ENCODE measurements around the gene EHMT1. TPM values are rescaled to one million over a fixed set of nuclear protein-coding genes. Genes with fewer than 3 reads are reported as not detected.

The EHMT1 gene
- polyA plus RNA-seq, 2 of the 4 experiments (the other 2 are of a cell fraction) = 41.3 to 48.0 TPM

DNA sequence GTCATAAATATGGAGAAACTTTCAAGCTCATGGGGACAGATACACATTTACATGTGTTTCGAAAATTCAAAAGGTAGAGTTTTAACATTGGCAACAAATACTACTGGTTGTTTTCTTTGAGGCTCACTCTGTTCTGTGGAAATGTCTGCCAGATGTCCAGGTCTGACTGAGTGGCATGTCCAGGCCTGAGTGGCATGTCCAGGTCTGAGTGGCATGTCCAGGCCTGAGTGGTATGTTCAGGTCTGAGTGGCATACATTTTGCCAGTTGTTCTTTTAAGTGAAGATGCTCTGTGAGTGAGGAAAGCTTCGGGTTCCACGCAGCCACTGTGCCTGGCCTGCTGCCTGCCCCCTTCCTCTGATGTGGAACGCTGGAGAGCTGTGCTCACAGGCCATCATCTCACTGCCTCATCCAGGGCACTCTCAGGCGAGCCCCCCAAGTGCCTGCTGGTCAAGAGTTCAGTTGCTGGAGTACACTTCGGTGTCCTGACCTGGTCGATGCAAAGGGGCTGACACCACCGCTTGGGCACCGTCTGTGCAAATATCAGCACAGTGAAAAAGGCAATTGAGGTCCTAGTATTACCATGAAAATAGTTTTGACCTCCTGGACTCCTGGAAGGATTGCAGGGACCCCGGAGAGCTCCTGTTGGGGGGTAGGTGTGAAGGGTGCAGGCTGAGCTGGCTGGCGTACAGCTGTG is 89.9 kb downstream of the EHMT1 start:
- WGBS (ENCODE audit: missing lambda C conversion rate) = 96% methylated on average over 9 of the region's 11 CpGs
- Histone ChIP-seq H3K4me2 (no peak overlapping the region), H3K4me3 (no peak overlapping the region), H3K9me3 (0 out of 3 replicates have a peak, but pooled peaks cover 3% of the 10 kb centered on the region), H3K4me1 (no peaks in the 10 kb centered on the region), H3K27ac (no peak overlapping the region)
- TF ChIP-seq NFE2L2 (conservative IDR thresholded peaks at IDR 0.05; ENCODE audit: low read length) (no peak), HDAC2 (IDR thresholded peaks at IDR 0.05) (no peak), ESRRA (IDR thresholded peaks at IDR 0.05; ENCODE audit: borderline replicate concordance, low read length) (no peak), JUNB (IDR thresholded peaks at IDR 0.05) (no peak), FOSL2 (IDR thresholded peaks at IDR 0.05) (no peak), FOSL2 (CRISPR knock-in tag; IDR thresholded peaks at IDR 0.05) (no peak), MYC (IDR thresholded peaks at IDR 0.05; ENCODE audit: borderline replicate concordance, low read length) (no peak), HOXB13 (CRISPR knock-in tag; IDR thresholded peaks at IDR 0.05; ENCODE audit: low read depth) (no peak), ZNF302 (CRISPR knock-in tag; IDR thresholded peaks at IDR 0.05) (no peak), MAZ (IDR thresholded peaks at IDR 0.05; ENCODE audit: borderline replicate concordance, low read depth, low read length) (no peak), MAFK (IDR thresholded peaks at IDR 0.05; ENCODE audit: partially characterized antibody) (no peak), RFX5 (IDR thresholded peaks at IDR 0.05) (no peak), GATA3 (IDR thresholded peaks at IDR 0.05; ENCODE audit: borderline replicate concordance) (no peak), FOSB (CRISPR knock-in tag; IDR thresholded peaks at IDR 0.05) (no peak), CBX2 (IDR thresholded peaks at IDR 0.05; ENCODE audit: borderline replicate concordance, low read depth) (no peak), NR3C1 (IDR thresholded peaks at IDR 0.05) (no peak)
- TF ChIP-seq, protein P1, sequence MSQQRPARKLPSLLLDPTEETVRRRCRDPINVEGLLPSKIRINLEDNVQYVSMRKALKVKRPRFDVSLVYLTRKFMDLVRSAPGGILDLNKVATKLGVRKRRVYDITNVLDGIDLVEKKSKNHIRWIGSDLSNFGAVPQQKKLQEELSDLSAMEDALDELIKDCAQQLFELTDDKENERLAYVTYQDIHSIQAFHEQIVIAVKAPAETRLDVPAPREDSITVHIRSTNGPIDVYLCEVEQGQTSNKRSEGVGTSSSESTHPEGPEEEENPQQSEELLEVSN (IDR thresholded peaks at IDR 0.05; ENCODE audit: borderline replicate concordance, low read depth) = no peak
- TF ChIP-seq, protein P2, sequence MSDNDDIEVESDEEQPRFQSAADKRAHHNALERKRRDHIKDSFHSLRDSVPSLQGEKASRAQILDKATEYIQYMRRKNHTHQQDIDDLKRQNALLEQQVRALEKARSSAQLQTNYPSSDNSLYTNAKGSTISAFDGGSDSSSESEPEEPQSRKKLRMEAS (IDR thresholded peaks at IDR 0.05) = no peak
- TF ChIP-seq, protein P3, sequence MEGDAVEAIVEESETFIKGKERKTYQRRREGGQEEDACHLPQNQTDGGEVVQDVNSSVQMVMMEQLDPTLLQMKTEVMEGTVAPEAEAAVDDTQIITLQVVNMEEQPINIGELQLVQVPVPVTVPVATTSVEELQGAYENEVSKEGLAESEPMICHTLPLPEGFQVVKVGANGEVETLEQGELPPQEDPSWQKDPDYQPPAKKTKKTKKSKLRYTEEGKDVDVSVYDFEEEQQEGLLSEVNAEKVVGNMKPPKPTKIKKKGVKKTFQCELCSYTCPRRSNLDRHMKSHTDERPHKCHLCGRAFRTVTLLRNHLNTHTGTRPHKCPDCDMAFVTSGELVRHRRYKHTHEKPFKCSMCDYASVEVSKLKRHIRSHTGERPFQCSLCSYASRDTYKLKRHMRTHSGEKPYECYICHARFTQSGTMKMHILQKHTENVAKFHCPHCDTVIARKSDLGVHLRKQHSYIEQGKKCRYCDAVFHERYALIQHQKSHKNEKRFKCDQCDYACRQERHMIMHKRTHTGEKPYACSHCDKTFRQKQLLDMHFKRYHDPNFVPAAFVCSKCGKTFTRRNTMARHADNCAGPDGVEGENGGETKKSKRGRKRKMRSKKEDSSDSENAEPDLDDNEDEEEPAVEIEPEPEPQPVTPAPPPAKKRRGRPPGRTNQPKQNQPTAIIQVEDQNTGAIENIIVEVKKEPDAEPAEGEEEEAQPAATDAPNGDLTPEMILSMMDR (IDR thresholded peaks at IDR 0.05) = no peak
- no peak for DNase-seq (ENCODE audit: low read depth in 1 of 2, low spot score in 1 of 2)
- POLR2A ChIA-PET = no interaction called here
- CTCF ChIA-PET = interaction anchor here (1.0 to 3.8 kb wide), 2 partner anchors 12 to 36 kb away, joined by 6 to 18 read pairs; no protein-coding TSS in a partner anchor
- no peak for FAIRE-seq
- no peak for ATAC-seq

DNA sequence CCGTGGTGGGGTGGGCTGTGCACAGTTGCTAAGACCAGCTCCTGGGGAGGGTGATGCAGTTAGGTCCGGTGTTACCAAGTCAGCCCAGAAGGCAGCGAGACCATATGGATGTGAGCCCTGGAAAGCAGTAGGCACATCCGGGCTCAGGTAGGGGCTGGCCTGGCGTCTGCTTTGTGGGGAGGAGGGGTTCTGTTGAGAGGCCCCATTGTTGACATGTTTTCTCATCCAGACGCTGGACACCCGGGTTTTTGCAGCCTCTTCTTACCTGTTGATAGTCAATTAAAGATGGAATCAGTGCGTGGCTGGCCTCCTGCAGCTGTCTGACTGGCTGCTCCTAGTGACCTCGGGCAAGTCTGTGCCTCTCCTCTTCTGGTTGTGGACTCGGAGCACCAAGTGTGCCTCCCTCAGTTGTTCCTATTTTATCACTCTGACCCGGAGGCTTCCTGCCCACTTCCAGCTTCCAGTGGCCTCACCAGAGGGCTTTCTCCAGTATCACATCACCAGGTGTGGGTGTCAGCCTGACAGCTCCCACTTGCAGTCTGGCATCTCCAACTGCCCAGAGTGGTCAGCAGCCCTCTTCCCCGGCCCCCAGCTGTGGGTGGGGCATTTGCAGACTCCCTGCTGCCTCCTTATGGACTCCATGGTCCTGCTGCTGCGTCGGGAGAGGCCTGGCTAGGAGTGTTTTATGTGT is 90.8 kb downstream of the EHMT1 start:
- Histone ChIP-seq H3K9me3 (peaks cover 9% of the 10 kb centered on the region; the same call in 1 of the 3 replicates), H3K4me3 (no peak overlapping the region), H3K27ac (no peak overlapping the region), H3K4me2 (no peak overlapping the region), H3K4me1 (no peaks in the 10 kb centered on the region)
- TF ChIP-seq RCOR1 (IDR thresholded peaks at IDR 0.05; ENCODE audit: low read depth, low read length) (no peak), FOXS1 (CRISPR knock-in tag; IDR thresholded peaks at IDR 0.05) (no peak), HOXA7 (CRISPR knock-in tag; IDR thresholded peaks at IDR 0.05) (no peak), RAD21 (conservative IDR thresholded peaks at IDR 0.05 in 1 of 2, IDR thresholded peaks at IDR 0.05 in 1 of 2) (no peak), FOSL2 (IDR thresholded peaks at IDR 0.05) (no peak), FOSL2 (CRISPR knock-in tag; IDR thresholded peaks at IDR 0.05) (no peak), CBX8 (IDR thresholded peaks at IDR 0.05) (no peak), CHD2 (IDR thresholded peaks at IDR 0.05; ENCODE audit: low read length, partially characterized antibody) (no peak), MAFK (IDR thresholded peaks at IDR 0.05; ENCODE audit: partially characterized antibody) (no peak), KDM5A (IDR thresholded peaks at IDR 0.05) (no peak), JUN (IDR thresholded peaks at IDR 0.05) (no peak), NFE2L2 (conservative IDR thresholded peaks at IDR 0.05; ENCODE audit: low read length) (no peak)
- TF ChIP-seq, protein P4, sequence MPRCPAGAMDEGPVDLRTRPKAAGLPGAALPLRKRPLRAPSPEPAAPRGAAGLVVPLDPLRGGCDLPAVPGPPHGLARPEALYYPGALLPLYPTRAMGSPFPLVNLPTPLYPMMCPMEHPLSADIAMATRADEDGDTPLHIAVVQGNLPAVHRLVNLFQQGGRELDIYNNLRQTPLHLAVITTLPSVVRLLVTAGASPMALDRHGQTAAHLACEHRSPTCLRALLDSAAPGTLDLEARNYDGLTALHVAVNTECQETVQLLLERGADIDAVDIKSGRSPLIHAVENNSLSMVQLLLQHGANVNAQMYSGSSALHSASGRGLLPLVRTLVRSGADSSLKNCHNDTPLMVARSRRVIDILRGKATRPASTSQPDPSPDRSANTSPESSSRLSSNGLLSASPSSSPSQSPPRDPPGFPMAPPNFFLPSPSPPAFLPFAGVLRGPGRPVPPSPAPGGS (IDR thresholded peaks at IDR 0.05) = no peak
- DNase-seq (ENCODE audit: low read depth in 1 of 2, low spot score in 1 of 2) (no peak), ATAC-seq (no peak), FAIRE-seq (no peak)
- ChIA-PET POLR2A (no interaction called here), CTCF (interaction anchor here (1.2 to 3.8 kb wide), 2 partner anchors 13 to 37 kb away, joined by 3 to 18 read pairs; no protein-coding TSS in a partner anchor)
- WGBS (ENCODE audit: missing lambda C conversion rate) = 96% methylated on average over 14 of the region's 14 CpGs

Measured in A549 (cell line).